ENCODE data around the gene C17orf100. TPM values are rescaled to one million over a fixed set of nuclear protein-coding genes. Genes with fewer than 3 reads are reported as not detected.
A peak's percentile ranks its signal among the peaks of the same experiment; 100 is the strongest.

C17orf100 gene
- total and polyA plus RNA-seq, 2 of the 13 experiments (the other 11 are each of a cell fraction or from before 2014, with no cell fraction given) = 3.6 to 8.7 TPM

- TF ChIP-seq ZNF556 (CRISPR knock-in tag; IDR thresholded peaks at IDR 0.05; ENCODE audit: borderline replicate concordance) (no peak), RBFOX2 (IDR thresholded peaks at IDR 0.05; ENCODE audit: low read depth, low read length) (peak; percentile 30; the same call in 1 of the 2 replicates), FOXK2 (IDR thresholded peaks at IDR 0.05) (no peak), NCOA2 (CRISPR knock-in tag; IDR thresholded peaks at IDR 0.05) (no peak), KIAA2018 (CRISPR knock-in tag; IDR thresholded peaks at IDR 0.05; ENCODE audit: borderline replicate concordance) (no peak), NFE2L2 (IDR thresholded peaks at IDR 0.05; ENCODE audit: low read length) (no peak), LCORL (IDR thresholded peaks at IDR 0.05) (no peak), LCORL (CRISPR knock-in tag; IDR thresholded peaks at IDR 0.05) (no peak), POLR2A (IDR thresholded peaks at IDR 0.05; ENCODE audit: insufficient read depth in 1 of 2, low read depth in 2 of 2, low read length in 2 of 2) (0 out of 4 replicates have a peak, but pooled peaks of 1 of the 2 experiments have one; percentile 18), NR3C1 (CRISPR knock-in tag; IDR thresholded peaks at IDR 0.05) (no peak), ZNF281 (CRISPR knock-in tag; IDR thresholded peaks at IDR 0.05; ENCODE audit: borderline replicate concordance) (no peak)
- no TSS peak for BruUV-seq (replicated peaks)
- no peaks in the 10 kb centered on the region for H4K20me1 ChIP-seq (ENCODE audit: insufficient read depth, low read length)
- FAIRE-seq = no peak
- peaks cover 29% of the 10 kb centered on the region for H3K4me1 ChIP-seq (ENCODE audit: insufficient read depth, low read length)
- H3K36me3 ChIP-seq (replicated peaks in 1 of 2; ENCODE audit: control insufficient read depth in 1 of 2, insufficient read depth in 2 of 2, low read length in 2 of 2) = peaks cover 0 to 8% of the 10 kb centered on the region in 2 experiments; a peak in 4 of 5 replicates
- in situ Hi-C loops (cut with HindIII; ENCODE audit: extremely low pct_ligation_motif_present, low pct_unique_long_range_greater_than_20kb) (no loop called here), intact Hi-C loops (cut with micrococcal nuclease; ENCODE audit: unreplicated experiment) (no loop called here)
- H3K27me3 ChIP-seq (ENCODE audit: control insufficient read depth in 1 of 2, insufficient read depth in 2 of 2, low read length in 2 of 2) = no peaks in the 10 kb centered on the region
- peak overlapping the region; percentile 93 for H3K4me2 ChIP-seq (ENCODE audit: low read depth, low read length)
- H2AFZ ChIP-seq (ENCODE audit: low read length) = no peak overlapping the region
- no peak for DNase-seq (ENCODE audit: low spot score)
- peak overlapping the region; percentile 87; the same call in 1 of the 2 replicates for H3K9ac ChIP-seq (ENCODE audit: insufficient read depth, low read depth, low read length)
- H3K9me3 ChIP-seq (ENCODE audit: low read length) = no peaks in the 10 kb centered on the region
- WGBS (ENCODE audit: low lambda C conversion rate) = 93% methylated on average over 22 of the region's 24 CpGs
- no peak for ATAC-seq
- POLR2A ChIA-PET = no interaction called here
- no peak overlapping the region for H3K27ac ChIP-seq (ENCODE audit: extremely low read length, insufficient read depth, low read length)
- H3K79me2 ChIP-seq (ENCODE audit: insufficient read depth, low read length) = peaks cover 35% of the 10 kb centered on the region
- CTCF ChIA-PET (ENCODE audit: low intra/inter-chr PET ratio, low total read pairs) = no interaction called here
- H3K4me3 ChIP-seq (replicated peaks in 1 of 3; ENCODE audit: insufficient read depth in 1 of 3, low read depth in 2 of 3, low read length in 3 of 3) = peak overlapping the region in 1 of 3 experiments; percentile 85; a peak in 1 of 6 replicates
These were observed 13.3 kb upstream of the C17orf100 start for GRCh38 chr17:6638046-6638908.
